ENCODE measurements around the gene ERLIN1.

ERLIN1 gene

GRCh38 chr10:100183481-100183880 is 2.3 kb downstream of the ERLIN1 start:
- Histone ChIP-seq H3K9me3 (replicated peaks; ENCODE audit: insufficient read depth, low read length) (no peaks in the 10 kb centered on the region), H3K36me3 (replicated peaks; ENCODE audit: insufficient read depth, low read length) (peaks cover 10% of the 10 kb centered on the region), H4K20me1 (ENCODE audit: insufficient read depth, low read length) (no peaks in the 10 kb centered on the region), H3K4me2 (ENCODE audit: low read depth, low read length) (no peak overlapping the region), H3K79me2 (ENCODE audit: low read length) (peaks cover 78% of the 10 kb centered on the region), H3F3A (ENCODE audit: insufficient read depth, low read length) (peaks cover 9% of the 10 kb centered on the region; the same call in 1 of the 2 replicates), H3K9me2 (replicated peaks; ENCODE audit: insufficient read depth, low read length) (no peaks in the 10 kb centered on the region), H3K9ac (ENCODE audit: low read length) (no peak overlapping the region), H3K27ac (ENCODE audit: low read length) (no peak overlapping the region), H2AFZ (ENCODE audit: low read length) (no peak overlapping the region), H3K27me3 (replicated peaks; ENCODE audit: insufficient read depth, low read length) (no peaks in the 10 kb centered on the region), H3K4me1 (ENCODE audit: low read length) (peaks cover 12% of the 10 kb centered on the region), H3K4me3 (ENCODE audit: low read length) (no peak overlapping the region)
- no peak for DNase-seq
- TF ChIP-seq CTCF (IDR thresholded peaks at IDR 0.05; ENCODE audit: low read length) (no peak), EZH2phosphoT487 (IDR thresholded peaks at IDR 0.05; ENCODE audit: low read length) (no peak), EZH2 (optimal IDR thresholded peaks at IDR 0.05; ENCODE audit: low read depth, low read length) (no peak)

- Histone ChIP-seq H3K4me2 (ENCODE audit: low read depth, low read length) (no peak overlapping the region), H4K20me1 (ENCODE audit: insufficient read depth, low read length) (no peaks in the 10 kb centered on the region), H2AFZ (ENCODE audit: low read length) (no peak overlapping the region), H3K4me3 (ENCODE audit: low read length) (no peak overlapping the region), H3K36me3 (replicated peaks; ENCODE audit: insufficient read depth, low read length) (peaks cover 10% of the 10 kb centered on the region), H3K27ac (ENCODE audit: low read length) (no peak overlapping the region), H3K9me3 (replicated peaks; ENCODE audit: insufficient read depth, low read length) (no peaks in the 10 kb centered on the region), H3K79me2 (ENCODE audit: low read length) (peaks cover 78% of the 10 kb centered on the region), H3K4me1 (ENCODE audit: low read length) (peaks cover 12% of the 10 kb centered on the region), H3K9me2 (replicated peaks; ENCODE audit: insufficient read depth, low read length) (no peaks in the 10 kb centered on the region), H3K9ac (ENCODE audit: low read length) (no peak overlapping the region), H3F3A (ENCODE audit: insufficient read depth, low read length) (peaks cover 9% of the 10 kb centered on the region; the same call in 1 of the 2 replicates), H3K27me3 (replicated peaks; ENCODE audit: insufficient read depth, low read length) (no peaks in the 10 kb centered on the region)
- TF ChIP-seq EZH2phosphoT487 (IDR thresholded peaks at IDR 0.05; ENCODE audit: low read length): no peak
- no peak for TF ChIP-seq EZH2 (optimal IDR thresholded peaks at IDR 0.05; ENCODE audit: low read depth, low read length)
- no peak for TF ChIP-seq CTCF (IDR thresholded peaks at IDR 0.05; ENCODE audit: low read length)
- no peak for DNase-seq
Measured at GRCh38 chr10:100182908-100183307, 2.9 kb downstream of the ERLIN1 start.

- peaks cover 13% of the 10 kb centered on the region for H3K36me3 ChIP-seq (replicated peaks; ENCODE audit: insufficient read depth, low read length)
- H3K4me3 ChIP-seq (ENCODE audit: low read length): no peak overlapping the region
- no peak for TF ChIP-seq CTCF (IDR thresholded peaks at IDR 0.05; ENCODE audit: low read length)
- no peak for TF ChIP-seq EZH2 (optimal IDR thresholded peaks at IDR 0.05; ENCODE audit: low read depth, low read length)
- TF ChIP-seq EZH2phosphoT487 (IDR thresholded peaks at IDR 0.05; ENCODE audit: low read length): no peak
- no peaks in the 10 kb centered on the region for H3K9me2 ChIP-seq (replicated peaks; ENCODE audit: insufficient read depth, low read length)
- H3K27ac ChIP-seq (ENCODE audit: low read length): no peak overlapping the region
- H3K4me2 ChIP-seq (ENCODE audit: low read depth, low read length): no peak overlapping the region
- no peak overlapping the region for H2AFZ ChIP-seq (ENCODE audit: low read length)
- H3F3A ChIP-seq (ENCODE audit: insufficient read depth, low read length): peaks cover 9% of the 10 kb centered on the region; the same call in 1 of the 2 replicates
- H3K27me3 ChIP-seq (replicated peaks; ENCODE audit: insufficient read depth, low read length): no peaks in the 10 kb centered on the region
- H4K20me1 ChIP-seq (ENCODE audit: insufficient read depth, low read length): no peaks in the 10 kb centered on the region
- peaks cover 79% of the 10 kb centered on the region for H3K79me2 ChIP-seq (ENCODE audit: low read length)
- no peaks in the 10 kb centered on the region for H3K9me3 ChIP-seq (replicated peaks; ENCODE audit: insufficient read depth, low read length)
- H3K9ac ChIP-seq (ENCODE audit: low read length): no peak overlapping the region
- DNase-seq: no peak
- H3K4me1 ChIP-seq (ENCODE audit: low read length): peaks cover 8% of the 10 kb centered on the region
Measured at GRCh38 chr10:100182281-100182680, 3.5 kb downstream of the ERLIN1 start.

All from MM.1S (cell line).